ENCODE data around the gene DPF3.

The DPF3 gene

DNA sequence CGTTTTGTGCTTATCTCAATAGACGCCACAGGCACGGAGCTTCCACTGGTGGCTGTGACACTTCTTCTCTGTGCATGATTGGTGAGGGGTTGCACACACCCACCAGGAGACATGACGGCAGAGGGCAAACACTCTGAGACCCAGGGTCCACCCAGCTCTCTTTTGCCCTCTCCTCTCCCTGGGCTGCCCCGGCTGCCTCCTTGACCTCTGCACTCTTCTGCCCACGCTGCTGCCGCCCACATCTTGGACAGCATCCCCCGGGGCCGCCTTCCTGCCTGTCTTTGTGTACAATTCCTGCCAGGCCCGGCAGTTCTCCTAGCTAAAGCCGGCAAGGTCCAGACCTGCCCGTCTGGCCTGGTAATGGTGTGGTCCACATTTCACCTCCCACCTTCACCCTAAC is 44.7 kb downstream of the DPF3 start:
- H4K20me1 ChIP-seq (ENCODE audit: control insufficient read depth, insufficient read depth, low read depth, low read length), result no peaks in the 10 kb centered on the region
- H3F3A ChIP-seq (ENCODE audit: control insufficient read depth, insufficient read depth), result no peaks in the 10 kb centered on the region
- H3K27ac ChIP-seq (ENCODE audit: low read depth, low read length), result no peak overlapping the region
- H3K4me1 ChIP-seq (ENCODE audit: control insufficient read depth, low read length), result no peaks in the 10 kb centered on the region
- no peaks in the 10 kb centered on the region for H3K9me2 ChIP-seq (replicated peaks; ENCODE audit: control insufficient read depth, low read length)
- H3K36me3 ChIP-seq (ENCODE audit: control insufficient read depth, low read length), result no peaks in the 10 kb centered on the region
- H3K4me3 ChIP-seq (ENCODE audit: low read length), result no peak overlapping the region
- H3K9me3 ChIP-seq (ENCODE audit: control insufficient read depth, insufficient read depth, low read length), result no peaks in the 10 kb centered on the region
- no peaks in the 10 kb centered on the region for H3K79me2 ChIP-seq (ENCODE audit: control insufficient read depth, low read length)
- H3K27me3 ChIP-seq (ENCODE audit: control insufficient read depth, low read length), result no peaks in the 10 kb centered on the region
- TF ChIP-seq EZH2phosphoT487 (IDR thresholded peaks at IDR 0.05; ENCODE audit: borderline replicate concordance, low read length), result no peak
- TF ChIP-seq, protein P1, sequence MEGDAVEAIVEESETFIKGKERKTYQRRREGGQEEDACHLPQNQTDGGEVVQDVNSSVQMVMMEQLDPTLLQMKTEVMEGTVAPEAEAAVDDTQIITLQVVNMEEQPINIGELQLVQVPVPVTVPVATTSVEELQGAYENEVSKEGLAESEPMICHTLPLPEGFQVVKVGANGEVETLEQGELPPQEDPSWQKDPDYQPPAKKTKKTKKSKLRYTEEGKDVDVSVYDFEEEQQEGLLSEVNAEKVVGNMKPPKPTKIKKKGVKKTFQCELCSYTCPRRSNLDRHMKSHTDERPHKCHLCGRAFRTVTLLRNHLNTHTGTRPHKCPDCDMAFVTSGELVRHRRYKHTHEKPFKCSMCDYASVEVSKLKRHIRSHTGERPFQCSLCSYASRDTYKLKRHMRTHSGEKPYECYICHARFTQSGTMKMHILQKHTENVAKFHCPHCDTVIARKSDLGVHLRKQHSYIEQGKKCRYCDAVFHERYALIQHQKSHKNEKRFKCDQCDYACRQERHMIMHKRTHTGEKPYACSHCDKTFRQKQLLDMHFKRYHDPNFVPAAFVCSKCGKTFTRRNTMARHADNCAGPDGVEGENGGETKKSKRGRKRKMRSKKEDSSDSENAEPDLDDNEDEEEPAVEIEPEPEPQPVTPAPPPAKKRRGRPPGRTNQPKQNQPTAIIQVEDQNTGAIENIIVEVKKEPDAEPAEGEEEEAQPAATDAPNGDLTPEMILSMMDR (IDR thresholded peaks at IDR 0.05; ENCODE audit: low read depth, low read length, poor library complexity, severe bottlenecking), result no peak
- H3K4me2 ChIP-seq (ENCODE audit: low read length), result no peak overlapping the region

DNA sequence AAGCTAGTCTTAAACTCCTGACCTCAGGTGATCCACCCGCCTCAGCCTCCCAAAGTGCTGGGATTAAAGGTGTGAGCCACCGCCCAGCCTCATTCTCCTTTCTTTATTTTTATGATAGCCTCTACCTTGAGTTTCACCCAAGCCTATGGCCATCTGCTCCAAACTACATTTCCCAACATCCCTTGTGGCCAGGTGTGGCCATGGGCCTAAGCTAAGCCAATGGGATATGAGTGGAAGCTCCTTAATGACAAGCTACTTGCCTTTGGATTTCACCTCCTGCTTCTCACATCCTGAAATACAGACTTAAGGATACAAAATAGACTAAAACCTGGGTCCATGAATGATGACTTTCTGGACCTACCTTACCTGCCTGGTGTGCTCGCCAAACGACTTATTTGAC is 46.2 kb downstream of the DPF3 start:
- H3K4me2 ChIP-seq (ENCODE audit: low read length), result no peak overlapping the region
- H3K9me3 ChIP-seq (ENCODE audit: control insufficient read depth, insufficient read depth, low read length), result no peaks in the 10 kb centered on the region
- no peaks in the 10 kb centered on the region for H3F3A ChIP-seq (ENCODE audit: control insufficient read depth, insufficient read depth)
- no peak overlapping the region for H3K27ac ChIP-seq (ENCODE audit: low read depth, low read length)
- no peaks in the 10 kb centered on the region for H3K79me2 ChIP-seq (ENCODE audit: control insufficient read depth, low read length)
- no peak overlapping the region for H3K4me3 ChIP-seq (ENCODE audit: low read length)
- H3K27me3 ChIP-seq (ENCODE audit: control insufficient read depth, low read length), result no peaks in the 10 kb centered on the region
- H3K4me1 ChIP-seq (ENCODE audit: control insufficient read depth, low read length), result no peaks in the 10 kb centered on the region
- TF ChIP-seq EZH2phosphoT487 (IDR thresholded peaks at IDR 0.05; ENCODE audit: borderline replicate concordance, low read length), result no peak
- no peaks in the 10 kb centered on the region for H3K36me3 ChIP-seq (ENCODE audit: control insufficient read depth, low read length)
- no peaks in the 10 kb centered on the region for H3K9me2 ChIP-seq (replicated peaks; ENCODE audit: control insufficient read depth, low read length)
- H4K20me1 ChIP-seq (ENCODE audit: control insufficient read depth, insufficient read depth, low read depth, low read length), result no peaks in the 10 kb centered on the region

DNA sequence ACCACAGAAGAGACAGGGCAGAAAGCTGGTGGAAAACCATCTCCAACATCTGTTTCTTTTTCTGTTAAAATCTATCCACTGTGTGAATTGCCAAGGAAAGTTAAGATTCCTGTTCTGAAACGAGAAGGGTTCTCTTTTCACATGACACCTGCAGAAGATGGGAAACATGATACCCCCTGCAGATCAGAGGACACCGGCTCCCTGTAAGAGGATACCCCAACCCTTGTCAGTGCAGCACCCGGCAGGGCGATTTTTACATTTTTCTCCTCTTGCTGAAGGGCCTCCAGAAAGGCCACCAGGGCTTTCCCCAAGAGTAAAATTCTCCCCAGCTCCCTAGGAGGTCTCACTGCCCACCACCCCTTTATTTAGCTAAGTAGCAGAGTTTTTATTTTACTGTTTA is 48.2 kb downstream of the DPF3 start:
- no peaks in the 10 kb centered on the region for H3F3A ChIP-seq (ENCODE audit: control insufficient read depth, insufficient read depth)
- TF ChIP-seq, protein P1 (IDR thresholded peaks at IDR 0.05; ENCODE audit: low read depth, low read length, poor library complexity, severe bottlenecking), result no peak
- no peak for TF ChIP-seq EZH2phosphoT487 (IDR thresholded peaks at IDR 0.05; ENCODE audit: borderline replicate concordance, low read length)
- H3K4me2 ChIP-seq (ENCODE audit: low read length), result no peak overlapping the region
- no peaks in the 10 kb centered on the region for H3K36me3 ChIP-seq (ENCODE audit: control insufficient read depth, low read length)
- no peaks in the 10 kb centered on the region for H3K9me2 ChIP-seq (replicated peaks; ENCODE audit: control insufficient read depth, low read length)
- no peak overlapping the region for H3K4me3 ChIP-seq (ENCODE audit: low read length)
- H3K4me1 ChIP-seq (ENCODE audit: control insufficient read depth, low read length), result no peaks in the 10 kb centered on the region
- no peak overlapping the region for H3K27ac ChIP-seq (ENCODE audit: low read depth, low read length)
- no peaks in the 10 kb centered on the region for H3K79me2 ChIP-seq (ENCODE audit: control insufficient read depth, low read length)
- H3K27me3 ChIP-seq (ENCODE audit: control insufficient read depth, low read length), result no peaks in the 10 kb centered on the region
- no peaks in the 10 kb centered on the region for H3K9me3 ChIP-seq (ENCODE audit: control insufficient read depth, insufficient read depth, low read length)
- no peaks in the 10 kb centered on the region for H4K20me1 ChIP-seq (ENCODE audit: control insufficient read depth, insufficient read depth, low read depth, low read length)

DNA sequence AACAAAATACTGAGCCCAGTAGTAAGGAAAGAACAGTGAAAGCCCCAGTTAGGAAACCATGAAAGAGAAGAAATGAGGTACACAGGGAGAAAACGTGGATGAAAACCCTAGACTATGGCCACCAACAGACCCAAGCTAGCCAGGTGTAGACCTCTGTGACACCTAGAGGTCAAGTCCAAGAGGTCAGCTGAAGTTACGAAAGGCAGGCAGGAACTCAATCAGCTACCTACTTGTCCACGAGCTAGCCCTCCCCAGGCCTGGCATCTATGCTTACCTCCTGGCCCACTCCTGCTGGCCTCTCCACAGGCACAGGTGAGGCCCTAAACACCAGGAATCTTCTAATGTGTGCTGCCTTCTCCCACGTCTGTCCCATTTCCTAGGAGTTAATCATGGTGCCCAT is 48.7 kb downstream of the DPF3 start:
- no peak overlapping the region for H3K4me2 ChIP-seq (ENCODE audit: low read length)
- H3K27me3 ChIP-seq (ENCODE audit: control insufficient read depth, low read length), result no peaks in the 10 kb centered on the region
- no peaks in the 10 kb centered on the region for H3K4me1 ChIP-seq (ENCODE audit: control insufficient read depth, low read length)
- no peak overlapping the region for H3K27ac ChIP-seq (ENCODE audit: low read depth, low read length)
- no peak for TF ChIP-seq EZH2phosphoT487 (IDR thresholded peaks at IDR 0.05; ENCODE audit: borderline replicate concordance, low read length)
- TF ChIP-seq, protein P1 (IDR thresholded peaks at IDR 0.05; ENCODE audit: low read depth, low read length, poor library complexity, severe bottlenecking), result no peak
- no peak overlapping the region for H3K4me3 ChIP-seq (ENCODE audit: low read length)
- no peaks in the 10 kb centered on the region for H3F3A ChIP-seq (ENCODE audit: control insufficient read depth, insufficient read depth)
- no peaks in the 10 kb centered on the region for H3K9me2 ChIP-seq (replicated peaks; ENCODE audit: control insufficient read depth, low read length)
- no peaks in the 10 kb centered on the region for H4K20me1 ChIP-seq (ENCODE audit: control insufficient read depth, insufficient read depth, low read depth, low read length)
- H3K9me3 ChIP-seq (ENCODE audit: control insufficient read depth, insufficient read depth, low read length), result no peaks in the 10 kb centered on the region
- H3K36me3 ChIP-seq (ENCODE audit: control insufficient read depth, low read length), result no peaks in the 10 kb centered on the region
- no peaks in the 10 kb centered on the region for H3K79me2 ChIP-seq (ENCODE audit: control insufficient read depth, low read length)
